ENCODE data around the gene NAT8.

- TF ChIP-seq, protein P1, sequence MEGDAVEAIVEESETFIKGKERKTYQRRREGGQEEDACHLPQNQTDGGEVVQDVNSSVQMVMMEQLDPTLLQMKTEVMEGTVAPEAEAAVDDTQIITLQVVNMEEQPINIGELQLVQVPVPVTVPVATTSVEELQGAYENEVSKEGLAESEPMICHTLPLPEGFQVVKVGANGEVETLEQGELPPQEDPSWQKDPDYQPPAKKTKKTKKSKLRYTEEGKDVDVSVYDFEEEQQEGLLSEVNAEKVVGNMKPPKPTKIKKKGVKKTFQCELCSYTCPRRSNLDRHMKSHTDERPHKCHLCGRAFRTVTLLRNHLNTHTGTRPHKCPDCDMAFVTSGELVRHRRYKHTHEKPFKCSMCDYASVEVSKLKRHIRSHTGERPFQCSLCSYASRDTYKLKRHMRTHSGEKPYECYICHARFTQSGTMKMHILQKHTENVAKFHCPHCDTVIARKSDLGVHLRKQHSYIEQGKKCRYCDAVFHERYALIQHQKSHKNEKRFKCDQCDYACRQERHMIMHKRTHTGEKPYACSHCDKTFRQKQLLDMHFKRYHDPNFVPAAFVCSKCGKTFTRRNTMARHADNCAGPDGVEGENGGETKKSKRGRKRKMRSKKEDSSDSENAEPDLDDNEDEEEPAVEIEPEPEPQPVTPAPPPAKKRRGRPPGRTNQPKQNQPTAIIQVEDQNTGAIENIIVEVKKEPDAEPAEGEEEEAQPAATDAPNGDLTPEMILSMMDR (IDR thresholded peaks at IDR 0.05): no peak
- no peak for TF ChIP-seq POLR2A (IDR thresholded peaks at IDR 0.05)
These were observed 9.5 kb upstream of the NAT8 start for GRCh38 chr2:73651591-73652230.
